HG02588 (cell line): ENCODE results near the gene LAMA2.
"Not testable (repeated sequence)": the region's sequence is repeated elsewhere in the genome, so short reads cannot be mapped to it uniquely, and the experiment has no call there.

Experiments
- ATAC-seq: cut with Tn5 transposase; IDR thresholded peaks from one replicate; pipeline ENCODE4 v1.9.1; 2021; ENCODE audit warnings: mild to moderate bottlenecking, moderate library complexity; ENCODE audit not compliant: unreplicated experiment

Gene LAMA2

DNA sequence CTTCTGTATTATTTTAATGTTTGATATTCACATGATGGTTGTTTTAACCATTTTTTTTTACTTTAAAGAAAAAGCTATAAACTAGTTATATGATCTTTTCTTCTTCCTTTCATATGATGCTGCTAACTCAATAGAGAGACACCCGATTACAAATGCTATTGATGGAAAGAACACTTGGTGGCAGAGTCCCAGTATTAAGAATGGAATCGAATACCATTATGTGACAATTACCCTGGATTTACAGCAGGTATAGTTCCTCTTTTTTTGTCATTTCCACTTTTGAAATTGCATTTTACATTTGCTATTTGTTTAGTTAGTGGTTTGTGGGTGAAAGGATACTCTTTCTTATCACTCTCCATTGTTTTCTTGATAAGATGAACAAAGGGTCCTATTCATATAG is 176.7 kb downstream of the LAMA2 start:
- no peak for ATAC-seq

DNA sequence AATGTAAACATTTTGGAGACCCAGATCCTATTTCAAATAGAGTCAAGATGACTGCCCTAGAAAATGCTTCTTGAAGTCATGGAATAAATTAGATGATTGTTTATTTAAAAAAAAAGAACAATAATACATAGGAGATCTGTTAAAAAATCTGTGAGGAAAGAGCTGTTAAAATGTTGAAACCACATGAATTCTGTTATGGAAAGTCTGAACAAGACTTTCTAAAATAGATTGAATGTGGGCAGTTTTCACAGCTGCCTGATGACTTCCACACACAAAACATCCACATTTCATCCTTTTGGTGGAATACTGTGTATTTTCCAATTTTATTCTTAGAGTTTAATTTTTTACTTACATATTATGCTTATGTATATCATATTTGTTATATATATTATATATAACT is 186.1 kb downstream of the LAMA2 start:
- no peak for ATAC-seq

DNA sequence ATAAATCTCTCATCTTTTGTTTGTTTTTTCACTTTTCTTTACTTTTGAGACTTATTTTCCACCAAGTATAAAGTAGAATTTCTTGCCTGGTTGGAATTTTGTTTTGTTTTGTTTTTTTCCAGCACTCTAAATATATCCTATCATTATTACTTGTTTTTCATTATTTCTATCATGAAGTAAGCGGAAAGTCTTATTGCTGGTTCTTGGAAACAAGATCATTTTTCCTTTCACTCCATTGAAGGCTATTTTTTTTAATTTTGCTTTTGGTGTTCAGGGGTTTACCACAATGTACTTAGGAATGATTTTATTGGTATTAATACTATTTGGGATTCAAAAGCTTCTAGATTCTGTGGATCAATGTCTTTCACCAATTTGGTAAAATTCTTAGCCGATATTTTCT is 190.1 kb downstream of the LAMA2 start:
- no peak for ATAC-seq

DNA sequence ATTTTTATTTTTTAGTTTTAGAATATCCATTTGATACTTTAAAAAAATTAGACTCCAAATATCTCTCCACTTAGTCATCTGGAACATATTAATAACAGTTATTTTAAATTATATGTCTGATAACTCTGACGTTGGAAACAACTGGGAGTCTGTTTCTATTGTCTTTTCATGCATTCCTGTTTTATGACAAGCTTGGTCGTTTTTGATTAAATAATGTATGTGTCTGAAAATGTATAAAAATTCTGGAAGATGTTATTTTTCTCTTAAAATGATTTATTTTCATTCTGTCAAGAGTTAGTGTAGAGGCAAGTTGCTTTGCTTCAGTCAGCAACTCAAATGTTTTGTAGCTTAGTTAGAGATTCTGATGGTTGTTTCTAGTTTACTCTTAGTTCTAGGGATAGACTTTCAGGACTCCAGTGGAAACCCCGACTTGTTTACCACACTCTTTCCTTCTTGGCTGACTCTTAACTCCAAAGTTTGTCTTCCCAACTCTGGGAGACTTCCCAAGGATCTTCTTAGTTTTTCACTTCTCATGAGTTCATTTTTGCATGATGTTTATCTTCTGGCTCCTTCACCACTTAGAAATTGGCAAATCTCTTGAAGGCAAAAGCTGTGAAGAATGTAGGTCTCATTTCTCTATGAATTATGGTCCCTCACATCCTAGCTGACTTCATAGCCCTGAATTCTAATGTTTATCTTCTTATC is 190.9 kb downstream of the LAMA2 start:
- ATAC-seq, result no peak

DNA sequence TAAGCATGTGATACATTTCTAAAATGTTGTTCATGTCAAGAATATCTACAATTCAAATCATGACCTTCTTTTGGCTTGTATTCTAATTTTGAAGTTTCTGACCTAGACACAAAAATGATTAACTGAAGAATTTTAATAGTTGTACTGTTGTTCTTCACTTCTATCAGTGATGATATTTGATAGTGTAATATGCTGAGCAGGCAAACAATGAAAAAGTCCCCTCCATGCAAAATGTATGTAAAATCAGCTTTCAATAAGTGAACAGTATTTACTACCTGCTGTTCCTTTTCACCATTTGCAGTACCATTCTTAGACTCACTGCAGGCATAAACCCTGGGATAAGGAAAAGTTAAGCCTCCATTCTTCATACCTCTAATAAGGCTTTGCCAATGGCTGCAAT is 201.5 kb downstream of the LAMA2 start:
- no peak for ATAC-seq

DNA sequence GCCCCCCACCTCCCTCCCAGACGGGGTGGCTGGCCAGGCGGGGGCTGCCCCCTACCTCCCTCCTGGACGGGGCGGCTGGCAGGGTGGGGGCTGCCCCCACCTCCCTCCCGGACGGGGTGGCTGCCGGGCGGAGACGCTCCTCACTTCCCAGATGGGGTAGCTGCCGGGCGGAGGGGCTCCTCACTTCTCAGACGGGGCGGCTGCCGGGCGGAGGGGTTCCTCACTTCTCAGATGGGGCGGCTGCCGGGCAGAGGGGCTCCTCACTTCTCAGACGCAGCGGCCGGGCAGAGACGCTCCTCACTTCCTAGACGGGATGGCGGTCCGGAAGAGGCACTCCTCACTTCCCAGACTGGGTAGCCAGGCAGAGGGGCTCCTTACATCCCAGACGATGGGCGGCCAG is 205.5 kb downstream of the LAMA2 start:
- ATAC-seq, result not testable (repeated sequence)

DNA sequence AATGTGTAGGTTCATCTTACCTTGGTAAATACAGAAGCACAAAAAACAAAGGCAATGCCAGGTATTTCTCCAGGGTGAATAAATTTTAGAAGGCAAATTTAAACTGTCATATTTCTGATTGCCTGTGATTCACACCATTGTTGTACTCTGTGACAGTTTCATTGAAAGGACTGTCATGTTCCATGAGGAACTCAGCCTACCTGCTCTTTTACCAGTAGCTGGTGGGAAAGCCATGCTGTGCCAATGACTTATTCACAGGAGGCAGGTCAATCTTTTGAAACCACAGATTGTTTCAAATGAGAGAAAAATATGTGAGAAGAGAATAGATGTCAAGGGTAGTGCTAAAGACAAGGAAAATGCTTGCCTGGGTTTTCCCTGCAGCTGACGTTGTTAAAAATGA is 206.4 kb downstream of the LAMA2 start:
- ATAC-seq, result no peak

DNA sequence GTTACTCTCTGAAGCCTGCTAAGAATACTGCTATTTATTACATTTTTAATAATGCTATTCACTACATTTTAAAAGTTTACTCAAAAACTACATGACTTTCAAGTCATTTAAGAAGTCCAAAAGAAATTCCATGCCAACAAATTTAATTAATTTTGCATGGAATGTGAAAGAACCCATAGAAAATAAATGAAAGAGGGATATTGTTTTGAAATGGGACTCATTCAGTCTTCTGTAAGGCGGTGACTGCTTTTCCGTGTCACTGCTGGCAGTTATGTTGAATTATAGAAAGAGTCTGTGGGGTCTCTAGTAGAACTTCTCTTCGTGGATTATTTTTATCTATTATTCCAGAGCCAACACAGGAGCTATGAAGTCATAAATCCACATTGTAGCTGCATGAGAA is 211.2 kb downstream of the LAMA2 start:
- no peak for ATAC-seq

DNA sequence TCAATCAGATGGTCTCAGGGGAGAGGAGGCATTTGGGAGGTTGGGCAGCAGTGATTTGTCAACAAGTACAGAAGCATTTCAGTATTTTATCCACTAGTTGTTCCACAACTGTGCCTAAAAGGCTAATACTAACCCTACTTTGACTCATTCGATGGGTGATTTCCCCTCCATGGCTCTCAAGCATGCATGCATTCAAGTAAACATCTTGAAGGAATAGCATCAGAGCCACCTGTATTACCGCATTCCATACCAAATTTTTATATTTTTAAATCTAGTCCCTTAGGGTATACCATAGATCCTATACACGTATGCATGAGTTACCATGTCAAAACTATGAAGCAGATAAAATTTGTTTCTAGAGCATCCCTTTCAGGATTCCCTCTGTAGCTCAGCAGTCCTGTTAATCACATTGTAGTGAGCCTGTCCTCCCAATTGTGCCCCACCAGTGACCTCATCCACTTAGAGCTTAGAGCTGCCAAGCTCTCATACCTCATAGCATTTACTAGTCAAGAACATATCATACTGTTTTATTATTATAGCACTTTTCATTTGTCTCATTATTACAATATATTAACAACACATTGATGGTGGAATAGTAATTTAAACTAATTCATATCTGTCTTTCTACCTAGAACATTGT is 213.8 kb downstream of the LAMA2 start:
- ATAC-seq, result no peak

DNA sequence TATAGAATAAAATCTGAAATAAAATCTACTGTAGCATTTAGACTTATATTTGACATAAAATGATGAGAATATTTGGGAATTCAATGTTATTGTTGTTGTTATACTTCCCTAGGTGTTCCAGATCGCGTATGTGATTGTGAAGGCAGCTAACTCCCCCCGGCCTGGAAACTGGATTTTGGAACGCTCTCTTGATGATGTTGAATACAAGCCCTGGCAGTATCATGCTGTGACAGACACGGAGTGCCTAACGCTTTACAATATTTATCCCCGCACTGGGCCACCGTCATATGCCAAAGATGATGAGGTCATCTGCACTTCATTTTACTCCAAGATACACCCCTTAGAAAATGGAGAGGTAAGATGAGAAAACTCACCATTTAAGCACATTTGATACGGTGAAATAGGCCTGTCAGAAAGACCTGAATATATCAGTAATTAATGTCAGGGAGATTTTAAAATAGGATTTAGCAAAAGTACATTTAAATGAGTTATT is 215.2 kb downstream of the LAMA2 start:
- no peak for ATAC-seq

DNA sequence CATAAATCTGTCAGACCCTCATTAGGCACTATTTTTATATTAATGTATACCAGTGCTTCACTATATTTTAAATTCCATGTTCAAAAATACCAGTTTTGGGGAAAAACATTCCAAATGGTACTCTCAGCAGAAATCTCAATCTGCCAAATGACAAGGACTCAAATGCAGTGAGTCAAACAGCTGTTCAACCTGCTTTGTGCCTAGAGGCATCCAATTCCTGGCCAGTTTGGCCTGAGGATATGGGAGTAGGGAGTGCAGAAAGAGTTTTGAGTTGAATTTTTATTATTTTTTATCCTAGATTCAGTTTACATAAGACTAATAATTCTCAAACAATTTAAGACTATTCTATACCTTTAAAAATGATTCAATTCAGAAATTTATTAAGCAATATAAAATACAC is 216.8 kb downstream of the LAMA2 start:
- ATAC-seq, result no peak

DNA sequence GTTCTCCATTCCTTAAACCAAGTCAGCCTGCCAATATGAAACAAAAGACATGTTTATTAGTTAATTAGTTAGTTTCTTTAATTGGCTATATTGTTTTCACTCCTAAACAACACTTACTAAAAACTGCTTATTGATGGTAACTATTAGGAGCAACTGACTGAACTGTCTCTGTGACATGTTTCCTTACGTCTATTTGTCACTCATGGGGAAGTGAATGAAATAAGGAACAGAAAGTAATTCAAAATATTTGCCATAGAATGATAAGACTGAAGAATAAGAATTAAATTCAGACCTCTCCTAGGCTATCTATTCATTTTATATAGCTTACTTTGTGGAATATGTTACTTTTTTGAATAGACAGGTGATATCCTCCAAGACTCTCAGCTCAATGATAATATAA is 217.2 kb downstream of the LAMA2 start:
- ATAC-seq, result no peak

DNA sequence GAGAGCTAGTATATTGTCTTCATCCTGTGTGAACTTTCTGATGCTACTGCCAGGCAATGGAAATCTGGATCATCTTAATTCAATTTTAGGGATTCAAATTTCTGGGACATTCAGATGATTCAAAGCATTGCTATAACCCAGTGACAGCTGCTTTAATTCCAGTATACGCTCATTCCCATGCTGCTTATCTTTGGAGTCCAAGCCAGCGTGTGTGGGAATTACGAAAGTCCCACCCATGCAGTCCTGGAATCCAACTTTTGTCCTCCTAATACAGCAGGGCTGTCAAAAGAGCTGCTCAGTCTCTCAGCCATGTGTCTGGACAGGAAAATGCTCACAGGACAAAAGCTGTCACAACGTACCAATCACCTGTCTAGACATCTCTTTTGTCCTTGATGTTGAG is 219.8 kb downstream of the LAMA2 start:
- ATAC-seq, result no peak

DNA sequence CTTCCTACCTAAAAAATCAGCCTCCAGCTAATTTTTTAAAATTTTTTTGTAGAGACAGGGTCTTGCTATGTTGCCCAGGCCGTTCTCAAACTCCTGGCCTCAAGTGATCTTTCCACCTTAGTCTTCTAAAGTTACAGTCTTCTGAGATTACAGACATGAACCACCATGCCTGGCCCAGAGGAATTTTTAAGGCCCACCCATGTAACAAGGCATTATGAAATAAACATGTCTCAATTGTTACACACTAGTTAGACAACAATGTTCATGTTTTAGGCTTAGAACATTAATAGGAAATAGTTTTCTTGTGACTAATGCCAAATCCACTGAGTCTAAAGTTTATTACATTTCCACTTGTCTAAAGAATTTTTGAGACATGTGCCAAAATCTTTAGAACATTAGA is 221.2 kb downstream of the LAMA2 start:
- no peak for ATAC-seq

DNA sequence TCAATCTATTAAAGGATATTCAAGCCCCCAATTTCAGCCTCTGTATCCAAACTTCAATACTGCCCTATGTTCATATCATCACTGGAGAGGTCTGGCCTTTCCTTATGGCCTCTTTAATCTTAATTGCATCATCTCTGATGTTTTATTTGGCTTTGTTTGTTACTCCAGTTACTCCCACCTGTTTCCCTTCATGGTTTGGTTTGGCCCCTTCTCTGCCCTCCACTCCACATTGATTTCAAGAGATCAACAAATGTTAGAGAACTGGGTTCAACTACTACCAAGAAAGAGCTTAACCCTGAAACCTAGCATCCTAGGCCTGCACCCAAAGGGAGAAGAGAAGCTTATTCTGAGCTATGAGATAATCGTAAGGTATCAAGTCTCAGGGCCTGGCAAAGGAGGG is 221.6 kb downstream of the LAMA2 start:
- ATAC-seq, result no peak

DNA sequence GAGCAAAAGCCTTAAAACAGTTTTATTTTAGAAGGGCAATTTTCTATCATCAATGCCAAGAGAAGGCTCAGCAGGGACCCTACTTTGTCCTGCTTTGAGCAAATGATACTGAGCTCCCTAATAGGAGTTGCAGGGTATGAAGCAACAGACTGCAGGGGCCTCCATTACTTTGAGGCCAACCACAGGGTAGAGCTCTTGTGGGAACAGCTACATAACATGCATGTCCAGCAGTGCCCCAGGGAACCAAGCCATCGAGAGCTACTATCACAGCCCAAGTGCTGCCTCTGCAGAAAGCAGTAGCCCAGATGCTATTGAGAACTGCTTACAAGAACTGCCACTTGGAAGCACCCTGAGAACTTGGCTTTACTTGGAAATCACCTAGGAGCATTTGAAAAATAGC is 222.1 kb downstream of the LAMA2 start:
- no peak for ATAC-seq

DNA sequence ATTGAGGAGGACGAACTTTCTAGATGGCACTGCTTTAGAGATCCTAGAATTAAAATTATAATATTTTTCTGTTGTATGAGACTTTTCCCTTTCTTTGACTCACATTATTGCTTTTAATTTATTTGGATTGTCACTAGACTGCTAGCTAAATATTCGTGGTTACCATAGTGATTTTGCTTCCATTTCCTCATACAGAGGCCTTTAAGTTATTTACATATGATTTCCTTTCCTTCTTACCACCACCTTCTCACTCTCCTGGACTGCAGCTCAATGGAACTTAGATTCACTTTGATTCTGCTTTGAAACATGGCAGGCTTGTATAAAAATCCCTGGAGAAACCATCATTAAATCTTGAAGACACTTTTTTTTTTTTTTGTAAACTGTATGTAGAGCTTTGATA is 222.9 kb downstream of the LAMA2 start:
- ATAC-seq, result no peak

DNA sequence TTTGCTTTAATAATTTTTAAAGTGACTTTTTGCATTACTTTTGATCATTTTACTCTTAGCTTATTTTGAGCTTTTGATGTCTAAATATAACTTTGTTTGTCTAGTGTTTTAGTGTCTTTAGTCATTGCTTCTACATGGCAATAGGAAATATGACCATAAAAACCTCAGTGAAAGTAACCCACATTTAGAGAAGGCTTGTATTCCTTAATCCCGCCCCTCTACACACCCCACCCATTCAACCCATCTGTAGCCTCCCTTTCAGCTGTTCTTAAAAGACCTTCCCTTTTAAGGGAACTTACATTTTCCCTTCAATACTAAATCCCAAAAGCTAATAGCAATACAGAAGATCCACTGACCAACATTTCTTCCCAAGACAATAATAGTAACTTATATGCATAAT is 225.4 kb downstream of the LAMA2 start:
- ATAC-seq, result no peak

DNA sequence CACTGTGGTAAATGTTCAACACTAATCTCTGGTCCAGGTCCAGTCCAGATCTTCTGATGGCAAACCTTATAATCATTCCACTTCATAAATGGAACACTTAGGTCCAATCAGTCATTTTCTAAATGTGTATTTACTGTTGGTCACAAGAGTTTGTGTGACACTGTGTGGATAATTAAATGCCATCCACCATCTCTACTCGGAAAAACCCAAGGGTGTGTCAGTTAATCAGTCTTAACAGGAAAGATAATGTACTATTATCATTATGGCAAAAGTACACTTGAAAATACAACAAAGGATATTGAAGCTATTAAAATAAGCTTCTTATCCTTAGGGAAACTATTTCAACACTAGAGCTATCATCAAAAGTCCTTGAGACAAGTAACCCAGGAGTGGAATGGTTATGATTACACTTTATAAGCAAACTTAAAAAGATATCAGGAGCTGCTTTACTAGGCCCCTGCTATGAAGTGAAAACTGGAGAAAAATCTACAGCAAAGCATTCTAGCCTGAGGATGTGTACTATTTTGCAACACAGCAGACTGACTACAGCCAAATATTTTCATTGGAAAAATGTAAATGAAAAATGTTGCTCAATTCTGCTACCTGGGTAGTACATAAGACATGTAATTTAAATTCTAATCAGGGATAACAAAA is 227.9 kb downstream of the LAMA2 start:
- ATAC-seq, result no peak

DNA sequence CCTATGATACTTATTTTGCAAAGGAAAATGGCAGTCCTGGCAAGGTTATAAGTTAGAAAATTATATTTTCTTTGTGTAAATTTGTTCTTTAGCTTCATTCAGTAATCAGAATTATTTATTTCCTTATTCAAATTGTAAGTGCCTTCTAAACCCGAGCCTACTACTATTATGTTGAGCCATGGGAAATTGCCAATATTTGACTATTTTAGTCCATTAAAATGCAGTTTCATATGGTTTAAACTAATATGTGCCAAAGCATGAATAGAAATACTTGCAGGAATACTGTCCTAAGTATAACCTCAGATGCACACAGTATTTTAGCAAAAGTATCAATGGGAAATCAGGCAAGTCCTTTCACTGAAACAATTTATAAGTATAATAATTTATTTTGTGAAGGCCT is 228.4 kb downstream of the LAMA2 start:
- no peak for ATAC-seq

DNA sequence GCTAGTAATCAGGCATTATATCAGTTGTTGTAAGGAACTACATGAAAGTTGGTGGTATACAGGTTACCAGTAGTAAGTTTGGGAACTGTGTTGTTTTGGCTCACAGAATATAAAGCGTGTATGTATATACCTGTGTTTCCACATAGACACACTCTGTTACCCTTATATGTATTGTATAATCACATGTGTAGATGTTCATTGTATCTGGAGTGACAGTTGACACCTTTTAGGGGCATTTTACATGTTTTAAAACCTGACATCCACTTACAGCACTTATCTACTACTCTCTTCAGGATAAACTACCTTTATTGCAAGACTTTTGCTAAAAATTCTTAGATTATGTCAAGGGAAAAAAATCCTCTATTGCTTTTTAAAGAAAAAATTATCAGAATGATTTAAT is 228.9 kb downstream of the LAMA2 start:
- no peak for ATAC-seq

DNA sequence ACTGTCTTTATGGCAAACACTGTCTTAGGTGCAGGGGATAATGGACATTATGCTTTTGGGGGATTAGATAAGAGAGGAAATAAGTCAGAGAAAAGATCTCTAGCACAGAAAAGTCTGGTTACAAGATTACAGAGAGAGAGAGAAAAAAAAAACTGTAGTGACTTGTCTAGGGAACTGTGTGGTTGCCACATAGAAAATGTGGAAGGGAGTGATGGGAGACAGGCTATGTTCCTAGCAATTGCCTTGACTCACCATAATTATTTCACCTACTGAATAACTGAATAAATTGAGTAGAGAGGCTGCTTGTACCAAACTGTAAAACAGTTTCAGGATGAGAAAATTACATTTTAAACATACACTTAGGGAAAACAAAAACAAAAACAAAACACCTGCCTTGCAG is 229.7 kb downstream of the LAMA2 start:
- no peak for ATAC-seq
